Measurements from ENCODE around the gene CERS6.

- TF ChIP-seq CTCF (optimal IDR thresholded peaks at IDR 0.05 in 1 of 3, IDR thresholded peaks at IDR 0.05 in 1 of 3, conservative IDR thresholded peaks at IDR 0.05 in 1 of 3; ENCODE audit: extremely low read depth in 1 of 3, insufficient read depth in 2 of 3, low read length in 3 of 3), result no peak
- TF ChIP-seq EZH2 (IDR thresholded peaks at IDR 0.05; ENCODE audit: low read length), result no peak
These were observed 31.1 kb upstream of the CERS6 start for GRCh38 chr2:168424971-168425370.
